Sigmoid colon (tissue), 4 donors: ENCODE measurements around the gene SLC38A7.

Source experiments
- EP300 ChIP-seq, 4 donors: sonication (generic); formaldehyde crosslinking; IDR thresholded peaks; one replicate each; pipeline ENCODE4 v1.6.1; 2017; ENCODE audit warnings: antibody characterized with exemption in 4 of 4
- POLR2A ChIP-seq, 2 donors: fragments of 450-650 bp; IDR thresholded peaks; one replicate each; pipeline ENCODE4 v1.6.1; 2016; ENCODE audit warnings: antibody characterized with exemption in 2 of 2, mild to moderate bottlenecking in 2 of 2, moderate library complexity in 2 of 2
- POLR2AphosphoS5 ChIP-seq, 4 donors: sonication (generic); formaldehyde crosslinking; IDR thresholded peaks; one replicate each; pipeline ENCODE4 v1.6.1; 2017; ENCODE audit warnings: antibody characterized with exemption in 4 of 4
- TF ChIP-seq, protein P1 (sequence below), 4 experiments: fragments of 450-650 bp in 3 of 4; fragments of 200-600 bp in 1 of 4; IDR thresholded peaks; one replicate each; pipeline ENCODE4 v1.5.1; 2016 to 2019; ENCODE audit warnings: antibody characterized with exemption in 4 of 4, mild to moderate bottlenecking in 3 of 4, moderate library complexity in 2 of 4

DNA sequence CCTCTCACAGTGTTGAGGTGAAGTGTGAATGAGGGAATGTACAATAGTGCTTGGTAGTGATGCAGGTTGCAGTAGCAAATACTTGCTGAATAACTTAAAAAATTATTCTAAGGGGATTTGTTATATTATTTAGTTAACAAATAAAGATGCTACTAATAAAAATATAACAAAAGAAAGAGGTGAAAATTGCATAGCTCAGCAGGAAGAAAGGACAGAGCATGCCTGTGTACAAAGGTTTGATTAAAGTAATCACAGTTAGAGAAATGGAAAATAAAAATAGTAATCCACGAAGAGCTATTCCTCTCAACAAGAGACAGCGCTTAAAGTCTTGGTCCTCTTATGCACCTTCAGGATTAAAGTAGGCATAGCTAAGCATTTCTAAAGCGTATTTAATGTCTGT, 38.5 kb upstream of the SLC38A7 start:
- TF ChIP-seq, protein P1, sequence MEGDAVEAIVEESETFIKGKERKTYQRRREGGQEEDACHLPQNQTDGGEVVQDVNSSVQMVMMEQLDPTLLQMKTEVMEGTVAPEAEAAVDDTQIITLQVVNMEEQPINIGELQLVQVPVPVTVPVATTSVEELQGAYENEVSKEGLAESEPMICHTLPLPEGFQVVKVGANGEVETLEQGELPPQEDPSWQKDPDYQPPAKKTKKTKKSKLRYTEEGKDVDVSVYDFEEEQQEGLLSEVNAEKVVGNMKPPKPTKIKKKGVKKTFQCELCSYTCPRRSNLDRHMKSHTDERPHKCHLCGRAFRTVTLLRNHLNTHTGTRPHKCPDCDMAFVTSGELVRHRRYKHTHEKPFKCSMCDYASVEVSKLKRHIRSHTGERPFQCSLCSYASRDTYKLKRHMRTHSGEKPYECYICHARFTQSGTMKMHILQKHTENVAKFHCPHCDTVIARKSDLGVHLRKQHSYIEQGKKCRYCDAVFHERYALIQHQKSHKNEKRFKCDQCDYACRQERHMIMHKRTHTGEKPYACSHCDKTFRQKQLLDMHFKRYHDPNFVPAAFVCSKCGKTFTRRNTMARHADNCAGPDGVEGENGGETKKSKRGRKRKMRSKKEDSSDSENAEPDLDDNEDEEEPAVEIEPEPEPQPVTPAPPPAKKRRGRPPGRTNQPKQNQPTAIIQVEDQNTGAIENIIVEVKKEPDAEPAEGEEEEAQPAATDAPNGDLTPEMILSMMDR (IDR thresholded peaks at IDR 0.05) = no peak
- TF ChIP-seq POLR2AphosphoS5 (IDR thresholded peaks at IDR 0.05) = no peak
- no peak for TF ChIP-seq EP300 (IDR thresholded peaks at IDR 0.05)
- no peak for TF ChIP-seq POLR2A (IDR thresholded peaks at IDR 0.05)
